Fibroblast of the aortic adventitia (primary cell): ENCODE measurements around the gene ELMOD3. TPM values are rescaled to one million over a fixed set of nuclear protein-coding genes. Genes with fewer than 3 reads are reported as not detected.
A peak's percentile ranks its signal among the peaks of the same experiment; 100 is the strongest.

Source experiments
- DNase-seq: peaks from one replicate; pipeline ENCODE4 v3.0.0-alpha.2; 2010; ENCODE audit warnings: low read depth
- H3K4me3 ChIP-seq: 2 replicates; pipeline ENCODE4 v1.5.1; 2011; ENCODE audit warnings: low read depth, mild to moderate bottlenecking, control low read depth, low read length, moderate library complexity
- CTCF ChIP-seq: IDR thresholded peaks from 2 replicates; pipeline ENCODE4 v1.5.1; 2011; ENCODE audit warnings: mild to moderate bottlenecking, low read length, control low read depth, inconsistent platforms; ENCODE audit not compliant: insufficient read depth
- total RNA-seq: library from RNA; depleted of rRNA; stranded (reverse); fragments of >200 nt; gene quantifications from 2 replicates; pipeline ENCODE4 v1.2.3, GENCODE V29; 2012; ENCODE audit warnings: low replicate concordance

Gene ELMOD3
- 9.0 and 19.3 TPM in 2 replicates for total RNA-seq

- no peak for TF ChIP-seq CTCF
- H3K4me3 ChIP-seq: peak within 1 kb of the TSS; percentile 99
- peak; percentile 100 for DNase-seq
These were observed at the start of gene ELMOD3, which contains the start of gene RETSAT for GRCh38 chr2:85354286-85355072. TSS of gene ELMOD3 (plus strand) at chr2:85354769. CDS start at chr2:85357199, 2,430 bp downstream. TSS of gene RETSAT (minus strand) at chr2:85354528. CDS start at chr2:85354507, 21 bp downstream.

GRCh38 chr2:85307527-85307897, 47.1 kb upstream of the ELMOD3 start:
- DNase-seq: no peak
- no peak overlapping the region for H3K4me3 ChIP-seq
- no peak for TF ChIP-seq CTCF

GRCh38 chr2:85308201-85308600, 46.4 kb upstream of the ELMOD3 start:
- TF ChIP-seq CTCF: no peak
- H3K4me3 ChIP-seq: no peak overlapping the region
- DNase-seq: no peak

- no peak overlapping the region for H3K4me3 ChIP-seq
- DNase-seq: peak; percentile 44
- TF ChIP-seq CTCF: no peak
These were observed 45.5 kb upstream of the ELMOD3 start for GRCh38 chr2:85308896-85309555.

GRCh38 chr2:85309699-85310321, 44.8 kb upstream of the ELMOD3 start:
- DNase-seq: no peak
- TF ChIP-seq CTCF: no peak
- no peak overlapping the region for H3K4me3 ChIP-seq

- no peak for DNase-seq
- no peak for TF ChIP-seq CTCF
- no peak overlapping the region for H3K4me3 ChIP-seq
These were observed 44.2 kb upstream of the ELMOD3 start for GRCh38 chr2:85310330-85310729.
